GM19025 (cell line): Measurements from ENCODE around the gene PROM2.

Source experiments
- ATAC-seq: cut with Tn5 transposase; IDR thresholded peaks from one replicate; pipeline ENCODE4 v1.9.1; 2021; ENCODE audit warnings: mild to moderate bottlenecking, low read depth, moderate library complexity; ENCODE audit not compliant: unreplicated experiment

The PROM2 gene

GRCh38 chr2:95305380-95306061 is 31.3 kb downstream of the PROM2 start:
- no peak for ATAC-seq

- no peak for ATAC-seq
Measured at GRCh38 chr2:95306336-95306895, 32.2 kb downstream of the PROM2 start.

- ATAC-seq = no peak
Measured at GRCh38 chr2:95307036-95307435, 32.8 kb downstream of the PROM2 start.

GRCh38 chr2:95307878-95308277 is 33.6 kb downstream of the PROM2 start:
- no peak for ATAC-seq

GRCh38 chr2:95308426-95308990 is 34.3 kb downstream of the PROM2 start:
- ATAC-seq = no peak

GRCh38 chr2:95309599-95309998 is 35.4 kb downstream of the PROM2 start:
- ATAC-seq = no peak

GRCh38 chr2:95310216-95310615 is 36.0 kb downstream of the PROM2 start:
- no peak for ATAC-seq

- ATAC-seq = no peak
Measured at GRCh38 chr2:95310651-95311050, 36.4 kb downstream of the PROM2 start.

GRCh38 chr2:95311815-95312542 is 37.7 kb downstream of the PROM2 start:
- no peak for ATAC-seq

GRCh38 chr2:95312543-95313201 is 38.4 kb downstream of the PROM2 start:
- no peak for ATAC-seq

GRCh38 chr2:95313296-95314131 is 39.3 kb downstream of the PROM2 start:
- ATAC-seq = no peak

- no peak for ATAC-seq
Measured at GRCh38 chr2:95314598-95314963, 40.3 kb downstream of the PROM2 start.

GRCh38 chr2:95314964-95315611 is 40.8 kb downstream of the PROM2 start:
- ATAC-seq = no peak

GRCh38 chr2:95315801-95316411 is 41.7 kb downstream of the PROM2 start:
- no peak for ATAC-seq

GRCh38 chr2:95316466-95317122 is 42.3 kb downstream of the PROM2 start:
- ATAC-seq = no peak

- ATAC-seq = no peak
Measured at GRCh38 chr2:95317123-95317500, 42.9 kb downstream of the PROM2 start.

- ATAC-seq = no peak
Measured at GRCh38 chr2:95317665-95318425, 43.6 kb downstream of the PROM2 start.
